A204.1 (cell line): ENCODE results near the gene TMEM135.
"Not testable (repeated sequence)": the region's sequence is repeated elsewhere in the genome, so short reads cannot be mapped to it uniquely, and the experiment has no call there.

ENCODE experiments used
- FAIRE-seq: peaks from 2 replicates; lab custom pipeline; 2012; peaks lifted over from hg19 to GRCh38; lab: Jason Lieb, UNC

Gene TMEM135

DNA sequence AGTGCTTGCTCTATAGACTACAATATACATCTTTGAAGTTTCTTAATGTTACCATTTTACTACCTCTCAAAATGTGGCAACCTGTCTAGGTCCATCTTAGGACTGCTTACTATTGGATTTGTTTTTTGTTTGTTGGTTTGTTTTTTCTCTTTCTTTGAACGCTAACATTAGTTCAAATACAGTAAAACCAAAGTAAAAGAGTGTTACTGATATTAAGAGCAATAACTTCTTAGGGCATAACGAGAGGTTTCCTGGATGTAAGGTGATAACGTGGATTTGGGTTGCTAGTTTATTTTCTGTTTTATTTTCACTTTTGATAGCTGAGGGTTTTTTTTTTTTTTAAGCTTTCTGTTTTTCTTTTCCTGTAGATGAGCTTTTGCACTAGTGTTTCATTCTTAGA is 43.6 kb downstream of the TMEM135 start:
- FAIRE-seq, result peak; percentile 32

DNA sequence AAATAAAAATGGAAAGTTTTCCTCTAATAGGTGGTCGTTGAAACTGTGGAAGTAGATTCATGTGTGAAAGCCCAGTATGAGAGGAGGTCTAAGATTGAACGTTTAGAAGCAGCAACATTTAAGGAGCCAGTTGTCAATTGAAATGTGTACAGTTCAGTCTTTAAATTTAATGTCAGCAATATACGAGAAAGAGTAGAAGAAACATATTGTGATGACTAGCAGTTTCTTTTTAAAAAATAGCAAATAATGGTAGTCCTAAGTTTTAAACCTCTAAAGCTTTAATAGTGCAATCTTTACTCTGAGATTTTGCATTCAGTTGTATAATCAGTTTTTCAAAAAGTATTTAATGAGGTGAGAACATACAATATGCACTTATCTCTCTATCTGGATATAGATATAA is 44.9 kb downstream of the TMEM135 start:
- FAIRE-seq, result no peak

DNA sequence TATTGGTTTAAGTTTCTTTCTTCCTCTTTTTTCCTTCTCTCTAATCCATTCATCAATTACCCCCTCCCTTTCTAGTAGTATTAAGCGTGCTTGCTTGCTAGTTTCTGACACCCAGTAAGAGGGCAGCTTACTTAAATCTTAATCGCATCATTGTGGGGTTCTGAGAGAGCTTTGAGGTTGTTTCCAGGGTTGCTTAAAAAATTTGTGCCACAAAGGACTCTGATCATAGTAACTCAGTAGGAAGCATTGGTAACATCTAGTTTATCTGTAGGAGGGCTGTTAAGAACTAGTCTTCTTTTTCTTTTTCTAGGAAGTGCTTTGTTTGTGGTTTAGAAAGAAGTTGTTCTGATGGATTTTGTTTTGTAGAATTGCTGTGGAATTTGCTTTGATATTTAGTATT is 45.3 kb downstream of the TMEM135 start:
- no peak for FAIRE-seq

DNA sequence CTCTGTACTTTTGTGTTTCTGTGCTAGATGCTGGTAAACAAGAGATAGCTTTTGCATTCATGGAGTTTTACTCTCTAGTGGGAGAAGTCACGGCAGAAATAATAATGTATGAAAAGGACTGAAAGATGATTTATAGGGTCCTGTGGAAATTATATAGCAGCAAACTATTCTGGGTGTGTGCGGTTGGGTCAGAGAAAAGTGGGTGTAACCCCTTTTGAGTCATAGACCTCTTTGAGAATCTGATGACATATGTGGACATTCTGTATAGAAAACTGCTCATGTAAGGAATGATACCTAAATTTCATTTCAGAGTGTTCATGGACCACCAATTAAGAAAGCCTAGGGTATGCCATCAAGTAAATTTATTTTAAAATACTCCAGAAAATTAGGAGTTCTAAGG is 54.4 kb downstream of the TMEM135 start:
- no peak for FAIRE-seq

DNA sequence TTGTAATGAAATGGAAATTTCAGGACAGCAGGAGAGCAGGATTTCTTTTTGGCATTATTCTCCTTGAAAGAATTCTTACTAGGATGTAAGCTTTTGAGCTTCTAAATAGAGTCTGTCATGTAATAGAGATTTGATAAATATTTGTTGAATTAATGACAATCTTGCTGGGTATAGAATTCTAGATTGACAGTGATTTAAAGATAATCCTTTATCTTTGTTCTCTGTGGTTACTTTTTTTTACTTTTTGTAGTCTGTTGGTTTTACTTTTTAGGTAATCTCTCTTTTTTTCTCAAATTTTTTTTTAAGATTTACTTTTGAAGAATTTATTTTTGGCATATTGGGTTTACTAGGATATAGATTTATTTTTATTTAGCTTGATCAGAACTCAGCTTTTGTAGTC is 54.8 kb downstream of the TMEM135 start:
- FAIRE-seq, result peak; percentile 60

DNA sequence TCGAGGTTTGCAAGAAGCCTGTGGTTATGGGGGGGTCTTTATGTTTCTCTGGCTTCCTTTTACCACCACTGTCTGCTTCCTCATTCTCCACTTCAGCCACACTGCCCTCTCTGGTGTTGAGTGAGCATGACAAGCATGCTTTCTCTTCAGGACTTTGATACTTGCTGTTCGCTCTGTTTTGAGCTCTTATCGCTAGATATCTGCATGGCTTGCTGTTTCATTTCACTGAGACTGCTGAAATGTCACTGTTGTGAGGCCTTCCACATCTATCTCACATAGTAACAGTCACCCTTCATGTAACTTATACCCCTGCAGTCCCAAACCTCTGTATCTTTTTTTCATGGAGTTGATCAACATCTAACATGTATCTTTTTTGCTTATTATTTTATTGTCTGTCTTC is 59.8 kb downstream of the TMEM135 start:
- no peak for FAIRE-seq

DNA sequence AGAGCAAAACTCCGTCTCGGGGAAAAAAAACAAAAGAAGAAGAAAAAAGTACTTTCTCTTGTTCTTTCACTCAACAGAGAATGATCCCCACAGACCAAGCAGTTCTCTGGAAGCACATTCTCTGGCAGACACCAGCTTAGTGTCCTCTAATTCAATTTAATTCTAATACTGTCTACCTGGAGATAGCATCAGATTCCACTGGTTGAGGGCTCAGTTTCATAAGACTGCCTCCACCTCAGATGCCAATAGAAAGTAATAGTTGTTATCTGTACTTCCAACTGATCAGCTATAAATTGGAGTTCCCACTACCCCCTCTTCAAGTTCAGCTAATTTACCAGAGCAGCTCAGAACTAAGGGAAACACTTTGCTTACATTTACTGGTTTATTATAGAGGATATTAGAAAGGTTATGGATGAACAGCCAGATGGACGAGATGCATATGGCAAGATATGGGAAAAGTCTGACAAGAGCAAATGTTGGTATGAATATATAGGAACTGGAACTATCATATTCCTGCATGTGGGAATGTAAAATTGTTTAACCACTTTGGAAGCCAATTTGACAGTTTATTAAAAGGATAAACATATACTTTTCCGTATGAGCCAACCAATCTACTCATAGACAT is 64.3 kb downstream of the TMEM135 start:
- FAIRE-seq, result no peak

DNA sequence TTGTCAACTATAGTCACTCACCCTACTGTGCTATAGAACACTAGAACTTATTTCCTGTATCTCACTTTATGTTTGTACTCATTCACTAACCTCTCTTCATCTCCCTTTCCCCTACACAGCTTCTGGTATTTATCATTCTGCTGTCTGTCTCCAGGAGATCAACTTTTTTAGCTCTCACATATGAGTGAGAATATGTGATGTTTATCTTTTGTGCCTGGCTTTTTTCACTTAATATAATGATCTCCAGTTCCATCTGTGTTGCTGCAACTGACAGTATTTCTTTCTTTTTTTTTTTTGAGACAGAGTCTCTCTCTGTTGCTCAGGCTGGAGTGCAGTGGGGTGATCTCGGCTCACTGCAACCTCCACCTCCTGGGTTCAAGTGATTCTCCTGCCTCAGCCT is 68.1 kb downstream of the TMEM135 start:
- not testable (repeated sequence) for FAIRE-seq

DNA sequence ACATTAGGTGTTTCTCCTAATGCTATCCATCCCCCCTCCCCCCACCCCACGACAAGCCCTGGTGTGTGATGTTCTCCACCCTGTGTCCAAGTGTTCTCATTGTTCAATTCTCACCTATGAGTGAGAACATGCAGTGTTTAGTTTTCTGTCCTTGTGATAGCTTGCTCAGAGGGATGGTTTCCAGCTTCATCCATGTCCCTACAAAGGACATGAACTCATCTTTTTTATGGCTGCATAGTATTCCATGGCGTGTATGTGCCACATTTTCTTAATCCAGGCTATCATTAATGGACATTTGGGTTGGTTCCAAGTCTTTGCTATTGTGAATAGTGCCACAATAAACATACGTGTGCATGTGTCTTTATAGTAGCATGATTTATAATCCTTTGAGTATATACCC is 69.6 kb downstream of the TMEM135 start:
- FAIRE-seq, result not testable (repeated sequence)

DNA sequence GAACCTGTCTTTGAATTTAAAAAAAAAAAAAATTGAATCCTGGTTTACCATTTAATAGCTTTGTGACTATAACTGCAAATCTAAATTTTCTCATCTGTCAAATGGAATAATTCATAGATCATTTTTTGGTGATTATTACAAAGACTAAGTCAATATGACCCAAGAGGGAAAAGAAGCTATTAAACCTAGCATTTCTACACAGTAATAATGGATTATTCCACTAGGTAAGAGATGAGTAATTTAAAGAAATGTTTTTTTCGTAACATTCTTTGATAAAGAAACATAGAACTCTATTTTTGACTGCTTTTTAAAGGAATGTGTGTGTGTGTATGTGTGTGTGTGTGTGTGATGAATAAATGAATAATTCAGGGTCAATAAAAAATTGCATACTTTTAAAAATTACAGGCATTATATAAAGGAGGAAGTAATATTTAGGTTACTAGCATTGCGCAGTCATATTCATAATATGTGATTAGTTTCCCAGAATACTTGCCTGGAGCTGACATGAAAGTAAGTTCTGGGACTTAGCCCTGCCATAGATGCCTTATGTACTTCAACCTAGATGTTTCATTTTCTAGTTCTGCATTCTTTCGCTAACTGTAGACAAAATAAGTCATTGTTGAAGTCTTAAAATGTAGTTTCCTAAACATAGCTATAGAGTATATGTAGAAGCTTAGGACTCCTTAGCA is 72.9 kb downstream of the TMEM135 start:
- FAIRE-seq, result no peak

DNA sequence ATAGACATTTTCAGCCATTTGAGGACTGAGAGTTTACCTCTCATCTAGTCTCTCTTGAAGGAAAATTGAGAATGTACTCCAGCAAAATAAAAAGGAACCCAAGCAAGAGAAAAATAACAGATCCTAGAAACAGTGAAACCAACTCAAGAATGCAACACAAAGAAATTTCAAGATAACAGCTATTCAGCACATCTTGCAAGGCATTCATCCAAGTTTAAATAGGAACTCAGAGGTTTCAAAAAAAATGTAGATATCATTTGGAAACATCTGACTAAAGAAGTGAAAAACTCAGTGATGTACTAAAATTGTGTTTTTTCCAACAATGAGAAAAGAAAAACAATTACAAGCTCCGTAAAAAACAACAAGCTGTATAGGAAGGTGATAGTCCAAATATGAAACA is 76.4 kb downstream of the TMEM135 start:
- no peak for FAIRE-seq

DNA sequence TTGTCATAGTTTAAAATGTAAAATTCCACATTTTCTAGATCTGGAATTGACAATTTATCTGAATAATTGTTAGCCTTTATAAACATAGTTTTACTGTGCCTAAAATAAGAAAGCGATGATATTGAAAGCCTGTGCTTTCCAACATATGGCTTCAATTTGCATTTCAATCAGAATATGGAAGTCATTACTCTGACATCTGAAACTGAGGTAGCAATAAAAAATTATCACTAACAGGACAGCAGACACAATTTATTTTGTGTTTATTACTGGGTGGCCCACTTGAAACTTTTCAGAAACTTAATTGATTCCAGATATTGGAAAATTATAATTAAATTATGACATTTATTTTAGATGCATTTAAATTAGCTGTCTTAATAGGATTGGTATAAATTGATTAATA is 78.5 kb downstream of the TMEM135 start:
- no peak for FAIRE-seq

DNA sequence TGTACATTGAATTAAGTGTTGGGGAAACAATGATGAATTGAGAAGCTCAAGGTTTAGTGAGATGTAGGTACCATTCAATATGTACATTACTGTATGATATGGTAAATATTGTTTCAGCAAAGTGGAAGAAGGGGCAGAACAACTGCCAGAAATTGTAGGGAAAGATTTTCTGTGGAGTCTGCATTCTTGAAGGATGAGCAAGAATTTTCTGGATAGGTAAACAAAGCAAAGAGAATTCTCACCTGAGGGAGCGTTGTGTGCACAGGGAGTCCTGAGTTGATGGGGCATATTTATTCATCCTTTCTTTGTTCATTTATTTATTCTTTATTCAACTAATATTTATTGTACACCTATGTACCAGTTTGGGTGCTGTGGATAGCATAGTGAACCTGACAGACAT is 83.2 kb downstream of the TMEM135 start:
- no peak for FAIRE-seq

DNA sequence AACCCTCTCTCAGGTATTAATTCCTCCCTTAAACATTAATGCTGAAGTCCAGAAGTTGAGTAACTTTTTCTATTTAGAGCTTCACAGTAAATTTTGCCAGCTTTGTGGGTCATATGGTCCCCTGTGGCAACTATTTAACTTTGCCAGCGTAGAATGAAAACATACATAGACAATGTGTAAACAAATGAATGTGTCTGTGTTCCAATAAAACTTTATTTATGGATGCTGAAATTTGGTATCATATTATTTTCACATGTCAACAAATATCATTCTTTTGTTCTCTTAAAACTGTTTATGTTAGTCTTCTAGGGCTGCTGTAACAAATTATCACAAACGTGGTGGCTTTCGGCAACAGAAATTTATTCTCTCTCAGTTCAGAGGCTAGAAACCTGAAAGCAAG is 85.1 kb downstream of the TMEM135 start:
- no peak for FAIRE-seq

DNA sequence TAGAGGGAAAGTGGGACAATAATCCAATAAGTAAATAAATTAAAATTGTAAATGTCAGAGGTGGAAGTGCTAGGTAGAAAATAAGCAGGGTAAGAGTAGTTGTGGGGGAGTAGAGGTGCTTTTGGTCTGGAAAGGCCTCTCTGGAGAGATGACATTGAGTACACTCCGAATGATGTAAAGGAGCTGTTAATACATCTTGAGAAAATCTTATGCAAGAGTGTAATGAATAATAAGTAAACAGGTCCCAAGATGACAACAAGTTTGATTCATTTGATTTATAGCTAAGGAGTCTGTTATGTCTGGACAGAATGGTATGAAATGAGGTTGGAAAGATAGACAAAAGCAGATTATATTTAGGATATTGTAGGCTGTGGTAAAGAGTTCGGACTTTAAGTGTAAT is 87.5 kb downstream of the TMEM135 start:
- FAIRE-seq, result no peak

DNA sequence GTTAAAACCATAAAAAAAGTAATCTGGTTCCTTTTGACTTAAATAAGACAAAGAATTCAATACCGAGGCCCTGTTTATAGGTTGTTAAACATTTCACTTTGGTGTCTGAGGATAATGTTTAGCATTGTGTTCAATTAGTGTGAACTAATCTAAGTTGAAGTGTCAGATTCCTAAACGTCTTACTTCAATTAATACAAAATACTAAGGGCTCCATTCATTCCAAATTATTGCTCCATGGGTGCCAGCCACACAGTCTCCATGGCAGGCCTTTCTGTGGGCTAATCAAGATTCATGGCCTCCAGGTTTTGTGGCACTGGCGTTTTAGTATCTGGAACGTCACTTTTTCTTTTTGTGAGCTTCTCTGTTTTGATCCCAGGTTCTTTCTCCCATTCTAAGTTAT is 89.4 kb downstream of the TMEM135 start:
- FAIRE-seq, result no peak

DNA sequence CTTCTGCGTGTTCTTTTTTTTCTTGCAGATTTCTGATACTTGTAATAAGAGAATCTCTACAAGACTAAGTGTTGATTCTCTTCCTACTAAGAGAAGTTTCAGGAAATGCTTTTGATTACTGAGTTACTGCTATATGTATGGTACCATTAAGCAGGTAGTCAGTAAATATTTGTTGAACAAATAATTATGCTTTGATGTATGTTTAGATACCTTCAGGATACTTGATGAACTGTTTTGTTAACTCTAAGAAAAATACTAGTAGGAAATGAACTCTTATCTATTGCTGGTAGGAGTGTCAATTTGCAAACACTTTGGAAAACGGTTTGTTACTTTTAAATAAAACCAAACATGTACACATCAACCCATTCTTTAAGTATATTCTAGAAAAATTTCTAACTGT is 90.6 kb downstream of the TMEM135 start:
- no peak for FAIRE-seq

DNA sequence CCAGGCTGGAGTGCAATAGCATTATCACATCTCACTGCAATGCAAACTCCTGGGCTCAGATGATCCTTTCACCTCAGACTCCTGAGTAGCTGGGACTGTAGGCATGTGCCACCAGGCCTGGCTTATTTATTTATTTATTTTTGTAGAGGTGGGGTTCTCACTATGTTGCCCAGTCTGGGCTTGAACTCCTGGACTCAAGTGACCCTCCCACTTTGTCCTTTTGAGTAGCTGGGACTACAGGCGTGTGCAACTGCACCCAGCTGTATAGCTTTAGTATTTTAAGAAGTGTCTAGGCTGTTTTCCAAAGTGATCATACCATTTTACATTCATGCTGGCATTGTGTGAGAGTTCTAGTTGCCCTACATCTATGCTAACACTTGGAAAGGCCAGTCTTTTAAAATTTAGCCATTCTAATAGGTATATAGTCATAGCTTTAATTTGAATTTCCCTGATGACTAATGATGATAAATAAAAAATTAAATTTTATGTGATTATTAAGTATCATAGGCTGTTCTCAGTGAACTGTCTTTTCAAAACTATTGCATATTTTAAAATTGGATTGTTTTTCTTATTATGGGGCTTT is 96.9 kb downstream of the TMEM135 start:
- no peak for FAIRE-seq

DNA sequence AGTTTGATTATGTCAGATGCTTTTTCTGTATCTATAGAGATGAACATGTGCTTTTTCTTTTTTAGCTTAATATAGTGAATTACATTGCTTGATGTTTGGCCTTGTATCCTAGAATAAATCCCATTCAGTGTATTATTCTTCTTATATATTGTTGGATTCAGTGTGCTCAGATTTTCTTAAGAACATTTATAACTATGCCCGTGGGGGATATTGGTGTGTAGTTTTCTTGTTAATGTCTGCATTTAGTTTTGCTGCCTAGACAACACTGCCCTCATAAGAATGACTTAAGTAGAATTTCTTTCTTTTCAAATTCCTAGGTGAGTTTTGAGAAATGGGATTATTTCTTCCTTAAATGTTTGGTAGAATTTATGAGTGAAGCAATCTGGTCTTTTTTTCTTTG is 98.5 kb downstream of the TMEM135 start:
- no peak for FAIRE-seq

DNA sequence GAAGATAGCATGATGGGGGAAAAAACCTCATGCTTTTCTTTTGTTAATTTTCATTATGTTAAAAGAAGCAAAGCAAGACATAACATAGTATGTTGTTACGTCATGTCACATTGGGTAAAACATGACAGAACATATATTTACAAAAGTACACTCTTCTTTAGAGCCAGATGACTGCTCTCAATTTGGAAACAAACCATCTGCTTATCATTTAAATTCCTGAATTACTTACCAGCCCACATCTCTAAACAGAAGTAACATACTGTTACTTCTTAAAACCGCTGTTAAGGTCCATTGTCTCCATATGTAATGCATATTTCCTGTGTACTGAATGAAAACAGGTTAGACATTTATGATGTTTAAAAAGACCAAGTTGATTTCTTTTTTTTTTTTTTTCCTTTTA is 100.0 kb downstream of the TMEM135 start:
- FAIRE-seq, result no peak

DNA sequence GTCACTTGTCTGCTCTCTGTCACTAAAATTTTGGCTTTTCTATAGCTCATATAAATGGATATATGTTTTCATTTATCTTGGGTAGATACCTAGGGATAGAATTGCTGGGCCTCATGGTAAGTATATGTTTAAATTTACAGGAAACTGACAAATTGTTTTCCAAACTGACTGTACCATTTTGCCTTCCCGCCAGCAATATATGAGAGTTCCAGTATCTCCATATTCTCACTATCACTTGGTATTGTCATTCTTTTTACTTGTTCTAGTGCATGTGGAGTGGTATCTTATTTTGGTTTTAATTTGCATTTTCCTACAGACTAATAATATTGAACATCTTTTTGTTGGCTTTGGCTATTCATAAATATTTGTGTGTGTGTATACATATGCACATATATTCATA is 101.7 kb downstream of the TMEM135 start:
- FAIRE-seq, result no peak

DNA sequence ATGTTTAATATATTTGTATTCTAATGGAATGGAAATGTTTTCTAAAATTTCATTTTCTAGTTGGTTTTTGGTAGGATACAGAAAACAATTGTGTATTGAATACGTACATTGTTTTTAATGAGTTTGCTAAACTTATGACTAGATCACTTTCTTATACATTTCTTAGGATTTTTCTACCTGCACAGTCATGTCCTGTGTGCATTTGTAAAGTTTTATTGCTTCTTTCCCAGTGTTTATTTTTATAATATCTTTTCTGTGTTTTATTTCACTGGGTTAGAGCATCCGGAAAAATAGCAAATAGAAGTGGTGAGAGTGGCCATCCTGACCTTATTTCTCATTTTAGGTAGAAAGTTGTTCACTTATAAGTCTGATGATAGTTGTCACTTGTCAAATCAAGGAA is 103.6 kb downstream of the TMEM135 start:
- FAIRE-seq, result no peak

DNA sequence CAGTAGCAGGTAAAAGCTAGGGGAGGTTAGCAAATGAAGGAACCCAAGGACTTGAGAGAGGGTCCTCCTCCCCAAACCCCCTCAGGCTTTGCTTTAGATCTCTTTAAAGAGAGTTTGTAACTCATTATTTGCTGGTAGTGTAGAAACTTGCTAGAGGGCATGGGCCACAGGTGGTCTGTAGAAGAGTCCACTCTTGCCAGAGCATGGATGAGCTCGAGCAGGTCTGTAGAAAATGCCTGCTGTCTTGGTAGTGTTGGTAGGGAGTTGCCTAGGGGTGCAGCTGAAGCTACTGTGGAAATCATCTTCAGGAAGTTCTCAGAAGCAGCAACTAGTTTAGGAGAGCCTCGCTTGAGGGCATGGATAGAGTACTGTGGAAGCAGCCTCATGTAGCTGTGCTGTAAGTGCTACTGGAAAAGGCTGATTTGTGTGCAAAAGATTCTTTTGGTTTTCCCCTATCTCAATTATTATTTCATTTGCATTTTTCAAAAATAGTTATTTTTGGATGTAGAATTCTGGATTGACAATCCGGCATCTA is 104.3 kb downstream of the TMEM135 start:
- FAIRE-seq, result no peak

DNA sequence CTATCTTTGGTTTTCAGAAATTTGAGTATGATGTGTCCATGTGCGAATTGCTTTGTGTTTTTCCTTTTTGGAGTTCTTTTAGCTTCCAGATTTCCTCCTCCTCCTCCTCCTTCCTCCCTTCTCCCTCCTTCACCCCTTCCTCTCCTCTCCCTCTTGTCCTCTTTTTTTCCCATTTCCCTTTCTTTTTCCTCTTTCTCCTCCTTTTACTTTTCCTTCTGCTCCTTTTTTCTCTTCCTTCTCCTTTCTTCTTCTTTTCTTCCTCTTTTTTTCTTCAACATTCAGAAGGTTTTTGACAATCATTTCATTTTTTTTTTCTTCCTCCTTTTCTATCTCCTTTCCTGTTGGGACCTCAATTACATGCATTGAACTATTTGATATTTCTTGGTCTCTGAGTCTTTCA is 104.9 kb downstream of the TMEM135 start:
- no peak for FAIRE-seq
